Heart right ventricle (tissue), 16 donors: Measurements from ENCODE around the gene EYS. TPM values are rescaled to one million over a fixed set of nuclear protein-coding genes. Genes with fewer than 3 reads are reported as not detected.
"Not testable (repeated sequence)": the region's sequence is repeated elsewhere in the genome, so short reads cannot be mapped to it uniquely, and the experiment has no call there.

ENCODE experiments used
- ATAC-seq, 8 donors: fragments of 200-7000 bp; cut with Tn5 transposase; one replicate each; pipeline ENCODE4 v1.9.1; 2020; ENCODE audit warnings: mild to moderate bottlenecking in 8 of 8, moderate library complexity in 8 of 8, moderate number of reproducible peaks in 1 of 8
- DNase-seq, 2 donors: peaks; one replicate each; pipeline ENCODE4 v3.0.0-alpha.2; 2020
- H3K27ac ChIP-seq, 10 donors: fragments of 200-600 bp; sonication (generic) in 2 of 10; one replicate each; pipeline versions ENCODE4 v1.5.0 to v1.8.0; 2020 to 2022; ENCODE audit warnings: mild to moderate bottlenecking in 3 of 10
- H3K27me3 ChIP-seq, 7 donors: fragments of 200-600 bp; one replicate each; pipeline ENCODE4 v1.8.0; 2021 to 2022; ENCODE audit warnings: mild to moderate bottlenecking in 2 of 7
- H3K36me3 ChIP-seq, 9 donors: fragments of 200-600 bp; sonication (generic) in 1 of 9; one replicate each; pipeline versions ENCODE4 v1.5.0 to v1.8.0; 2020 to 2022; ENCODE audit warnings: mild to moderate bottlenecking in 2 of 9
- H3K4me1 ChIP-seq, 9 donors: fragments of 200-600 bp; sonication (generic) in 1 of 9; one replicate each; pipeline versions ENCODE4 v1.5.0 to v1.8.0; 2020 to 2022; ENCODE audit warnings: mild to moderate bottlenecking in 4 of 9
- H3K4me3 ChIP-seq, 10 donors: fragments of 200-600 bp; sonication (generic) in 2 of 10; one replicate each; pipeline versions ENCODE4 v1.5.0 to v1.8.0; 2020 to 2022; ENCODE audit warnings: mild to moderate bottlenecking in 7 of 10, moderate library complexity in 2 of 10
- H3K9me3 ChIP-seq, 11 donors: fragments of 200-600 bp in 10 of 11; sonication (generic) in 2 of 11; one replicate each; pipeline versions ENCODE4 v1.5.0 to v1.8.0; 2013 to 2022; ENCODE audit warnings: mild to moderate bottlenecking in 2 of 11, control low read depth in 1 of 11, moderate library complexity in 1 of 11
- WGBS, 2 donors: extraction: QIAGEN DNeasy Blood & Tissue Kit; methylation state at CpG; one replicate each; pipeline ENCODE4 v1.1.7; 2013; ENCODE audit warnings: inconsistent platforms in 1 of 2; 5-methylcytosine and 5-hydroxymethylcytosine counted together
- intact Hi-C, 10 donors: fragments of 100-400 bp; cut with DNase I; formaldehyde crosslinking; loops; one replicate each; pipeline versions ENCODE4 v1.11.1 to v1.14.2; 2022
- polyA plus RNA-seq, 2 donors: library from polyadenylated mRNA; stranded (reverse); fragments of 200-250 nt; gene quantifications; one replicate each; pipeline ENCODE4 v1.2.3, GENCODE V29; 2013
- total RNA-seq, 10 donors: library from RNA; stranded (reverse); fragmentation: NEBNext Ultra II Directional in 3 of 10; extraction: Animal tissue kit (Norgen Biotek cat#: 25700) in 3 of 10; gene quantifications; one replicate each; pipeline versions ENCODE4 v1.2.1 to v1.2.4, GENCODE V29; 2021 to 2023
- TF ChIP-seq, protein P1 (sequence below), 9 donors: fragments of 200-600 bp; sonication (generic) in 2 of 9; IDR thresholded peaks; one replicate each; pipeline versions ENCODE4 v1.5.0 to v1.8.0; 2021 to 2022; ENCODE audit warnings: antibody characterized with exemption in 9 of 9, mild to moderate bottlenecking in 5 of 9, moderate library complexity in 1 of 9
- donor health status: Arrhythmogenic right ventricular cardiomyopathy.
- donor health status: ischemic (EF 13 %, LVEDD 7.1; RV severe dilation, severe dysfunction).
- donor health status: healthy with polysubstance abuse.
- donor health status: DM: no; HTN: yes; CAD: no.
- donor health status: DM: no; HTN: no; CAD: no.
- donor health status: ischemic (EF 25% LVEDD 6.9; RV normal size, moderate dysfunction).
- donor health status: ischemic (EF 25% LVEDD 5.7; RV mildly dilated, moderate dysfunction).
- donor health status: healthy.
- donor health status: DM: yes; HTN: yes; CAD: no.
- donor health status: Ischemic cardiomyopathy.
- donor health status: ischemic (EF 35%, LVEDD 5.7; RV mildly dilated, moderate dysfunction).
- donor health status: nonischemic (EF 11% LVEDD 7.7; RV severe dilation, severe dysfunction).
- donor health status: DM: yes; HTN: yes; CAD: no.
- donor health status: PGD.
- donor health status: ischemic (EF 29% LVEDD 5.4; RV normal size, mild dysfunction).
- donor health status: nonischemic (EF 23%, LVEDD 6.1; RV moderate dilation, normal function).

The EYS gene
- total and polyA plus RNA-seq, 12 donors, result 0.02 to 0.40 (median 0.18) TPM; not detected in 8

DNA sequence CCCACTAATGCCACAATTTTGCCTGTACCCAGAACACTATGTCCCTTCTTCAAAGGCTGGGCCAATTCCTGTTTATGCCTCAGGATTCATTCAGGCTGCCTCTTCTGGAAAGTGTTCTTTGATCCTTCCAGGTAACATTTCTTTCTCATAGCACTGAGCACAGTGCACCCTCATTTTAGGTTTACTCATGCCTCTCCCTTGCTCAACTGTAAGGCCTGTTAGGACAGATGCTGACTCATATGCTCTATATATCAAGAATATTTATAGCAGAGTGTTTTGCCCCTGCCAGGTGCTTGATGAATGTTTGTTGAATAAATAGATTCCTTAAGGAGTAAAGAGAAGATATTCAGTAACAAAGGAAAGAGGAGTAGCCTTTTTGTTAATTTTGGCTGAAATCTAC, 1807.5 kb downstream of the EYS start:
- peak in 1 of 8 donors; percentile 20 for ATAC-seq
- no peak overlapping the region for H3K27ac ChIP-seq

DNA sequence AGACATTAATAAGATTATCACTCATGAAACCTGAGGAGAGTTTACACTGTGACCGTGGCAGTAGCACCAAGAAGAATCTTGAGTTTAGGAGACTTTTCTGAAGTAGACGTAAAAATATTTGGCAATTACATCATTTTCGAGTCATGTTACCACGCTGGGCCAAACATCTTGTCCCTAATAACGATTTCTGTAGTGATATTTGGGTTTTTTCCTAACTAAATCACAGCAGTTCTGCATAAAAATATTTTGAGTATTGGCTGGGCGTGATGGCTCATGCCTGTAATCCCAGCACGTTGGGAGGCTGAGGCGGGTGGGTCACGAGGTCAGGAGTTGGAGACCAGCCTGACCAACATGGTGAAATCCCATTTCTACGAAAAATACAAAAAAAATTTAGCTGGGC, 1809.1 kb downstream of the EYS start:
- Histone ChIP-seq H3K4me1 (no peaks in the 10 kb centered on the region), H3K36me3 (no peaks in the 10 kb centered on the region), H3K9me3 (no peaks in the 10 kb centered on the region), H3K27me3 (no peaks in the 10 kb centered on the region), H3K4me3 (no peak overlapping the region), H3K27ac (peak overlapping the region in 2 of 10 donors; percentile 8 to 11)
- intact Hi-C loops, result no loop called here
- WGBS, 2 donors, result 62 to 73% methylated on average over 10 of the region's 10 CpGs
- DNase-seq (peak; percentile 6 to 19), ATAC-seq (peak in 3 of 8 donors; percentile 37 to 63 (median 53))
- TF ChIP-seq, protein P1, sequence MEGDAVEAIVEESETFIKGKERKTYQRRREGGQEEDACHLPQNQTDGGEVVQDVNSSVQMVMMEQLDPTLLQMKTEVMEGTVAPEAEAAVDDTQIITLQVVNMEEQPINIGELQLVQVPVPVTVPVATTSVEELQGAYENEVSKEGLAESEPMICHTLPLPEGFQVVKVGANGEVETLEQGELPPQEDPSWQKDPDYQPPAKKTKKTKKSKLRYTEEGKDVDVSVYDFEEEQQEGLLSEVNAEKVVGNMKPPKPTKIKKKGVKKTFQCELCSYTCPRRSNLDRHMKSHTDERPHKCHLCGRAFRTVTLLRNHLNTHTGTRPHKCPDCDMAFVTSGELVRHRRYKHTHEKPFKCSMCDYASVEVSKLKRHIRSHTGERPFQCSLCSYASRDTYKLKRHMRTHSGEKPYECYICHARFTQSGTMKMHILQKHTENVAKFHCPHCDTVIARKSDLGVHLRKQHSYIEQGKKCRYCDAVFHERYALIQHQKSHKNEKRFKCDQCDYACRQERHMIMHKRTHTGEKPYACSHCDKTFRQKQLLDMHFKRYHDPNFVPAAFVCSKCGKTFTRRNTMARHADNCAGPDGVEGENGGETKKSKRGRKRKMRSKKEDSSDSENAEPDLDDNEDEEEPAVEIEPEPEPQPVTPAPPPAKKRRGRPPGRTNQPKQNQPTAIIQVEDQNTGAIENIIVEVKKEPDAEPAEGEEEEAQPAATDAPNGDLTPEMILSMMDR (IDR thresholded peaks at IDR 0.05), result no peak

More for the DNA sequence above, 1807.5 kb downstream of the EYS start:
- H3K4me3 ChIP-seq, result no peak overlapping the region
- H3K9me3 ChIP-seq, result no peaks in the 10 kb centered on the region
- H3K4me1 ChIP-seq, result no peaks in the 10 kb centered on the region
- H3K36me3 ChIP-seq, result no peaks in the 10 kb centered on the region
- intact Hi-C loops, result no loop called here
- H3K27me3 ChIP-seq, result no peaks in the 10 kb centered on the region
- no peak for DNase-seq
- TF ChIP-seq, protein P1 (IDR thresholded peaks at IDR 0.05), result no peak

DNA sequence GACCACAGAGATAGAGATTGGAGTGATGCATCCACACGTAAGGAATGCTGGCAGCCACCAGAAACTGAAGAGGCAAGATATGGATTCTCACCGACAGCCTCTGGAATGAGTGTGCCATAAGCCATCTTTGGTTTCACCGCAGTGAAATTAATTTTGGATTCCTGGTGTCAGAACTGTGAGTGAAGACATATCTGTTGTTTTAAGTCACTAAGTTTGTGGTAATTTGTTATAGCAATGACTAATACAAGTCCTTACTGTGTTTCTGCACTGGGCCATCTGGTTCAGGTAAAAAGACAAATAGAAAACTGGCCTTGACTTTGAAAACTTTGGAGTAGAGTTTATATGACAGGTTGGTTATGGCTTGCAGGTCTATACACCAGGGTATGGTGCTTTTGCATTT, 1809.6 kb downstream of the EYS start:
- DNase-seq (no peak), ATAC-seq (no peak)
- Histone ChIP-seq H3K27me3 (no peaks in the 10 kb centered on the region), H3K27ac (peak overlapping the region in 2 of 10 donors; percentile 8 to 11), H3K4me1 (no peaks in the 10 kb centered on the region), H3K4me3 (no peak overlapping the region), H3K9me3 (no peaks in the 10 kb centered on the region), H3K36me3 (no peaks in the 10 kb centered on the region)
- intact Hi-C loops, result no loop called here
- TF ChIP-seq, protein P1 (IDR thresholded peaks at IDR 0.05), result no peak
- 52 to 60% methylated on average over 3 of the region's 3 CpGs for WGBS, 2 donors

DNA sequence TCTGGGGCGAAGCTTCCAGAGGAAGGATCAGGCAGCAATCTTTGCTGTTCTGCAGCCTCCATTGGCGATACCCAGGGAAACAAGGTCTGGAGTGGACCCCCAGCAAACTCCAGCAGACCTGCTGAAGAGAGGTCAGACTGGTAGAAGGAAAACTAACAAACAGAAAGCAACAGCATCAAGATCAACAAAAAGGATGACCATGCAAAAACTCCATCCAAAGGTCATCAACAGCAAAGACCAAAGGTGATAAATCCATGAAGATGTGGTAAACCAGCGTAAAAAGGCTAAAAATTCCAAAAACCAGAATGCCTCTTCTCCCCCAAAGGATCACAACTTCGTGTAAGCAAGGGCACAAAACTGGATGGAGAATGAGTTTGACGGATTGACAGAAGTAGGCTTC, 1818.6 kb downstream of the EYS start:
- H3K4me3 ChIP-seq, result no peak overlapping the region
- WGBS, 2 donors, result 71 to 83% methylated on average over 5 of the region's 5 CpGs
- peaks cover 0 to 6% (median 0%) of the 10 kb centered on the region in 11 donors for H3K9me3 ChIP-seq
- H3K4me1 ChIP-seq, result no peaks in the 10 kb centered on the region
- ATAC-seq (no peak), DNase-seq (no peak)
- no peak overlapping the region for H3K27ac ChIP-seq
- no peaks in the 10 kb centered on the region for H3K27me3 ChIP-seq
- TF ChIP-seq, protein P1 (IDR thresholded peaks at IDR 0.05), result no peak
- intact Hi-C loops, result no loop called here
- H3K36me3 ChIP-seq, result no peaks in the 10 kb centered on the region

DNA sequence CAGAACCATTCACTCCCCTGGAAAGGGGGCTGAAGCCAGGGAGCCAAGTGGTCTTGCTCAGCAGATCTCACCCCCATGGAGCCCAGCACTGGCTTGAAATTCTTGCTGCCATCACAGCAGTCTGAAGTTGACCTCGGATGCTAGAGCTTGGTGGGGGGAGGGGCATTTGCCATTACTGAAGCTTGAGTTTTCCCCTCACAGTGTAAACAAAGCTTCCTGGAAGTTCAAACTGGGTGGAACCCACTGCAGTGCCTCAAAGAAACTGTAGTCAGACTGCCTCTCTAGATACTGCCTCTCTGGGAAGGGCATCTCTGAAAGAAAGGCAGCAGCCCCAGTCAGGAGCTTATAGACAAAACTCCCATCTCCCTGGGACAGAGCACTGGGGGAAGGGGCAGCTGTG, 1819.2 kb downstream of the EYS start:
- intact Hi-C loops, H3K27ac ChIP-seq: not testable (repeated sequence)
- 56 to 59% methylated on average over 1 of the region's 1 CpG for WGBS, 2 donors

More for the DNA sequence above, 1819.2 kb downstream of the EYS start:
- ATAC-seq, DNase-seq, H3K9me3 ChIP-seq, H3K36me3 ChIP-seq, H3K4me1 ChIP-seq, H3K4me3 ChIP-seq, H3K27me3 ChIP-seq: not testable (repeated sequence)
